Peyer's patch (tissue), 4 donors: ENCODE results near the gene SENP8.

ENCODE experiments used
- CTCF ChIP-seq, 6 experiments: fragments of 450-650 bp in 4 of 6; fragments of 200-600 bp in 2 of 6; sonication (generic) in 1 of 6; IDR thresholded peaks; one replicate each; pipeline ENCODE4 v1.5.1; 2017 to 2019; ENCODE audit warnings: antibody characterized with exemption in 6 of 6, mild to moderate bottlenecking in 3 of 6, moderate library complexity in 1 of 6
- POLR2A ChIP-seq, 2 donors: fragments of 450-650 bp; IDR thresholded peaks; one replicate each; pipeline ENCODE4 v1.5.1; 2017; ENCODE audit warnings: antibody characterized with exemption in 2 of 2, mild to moderate bottlenecking in 2 of 2, moderate library complexity in 2 of 2

- TF ChIP-seq CTCF (IDR thresholded peaks at IDR 0.05), result no peak
- no peak for TF ChIP-seq POLR2A (IDR thresholded peaks at IDR 0.05)
Measured at GRCh38 chr15:72167445-72167844, 49.2 kb downstream of the SENP8 start.
